ENCODE data around the gene BST2.

DNA sequence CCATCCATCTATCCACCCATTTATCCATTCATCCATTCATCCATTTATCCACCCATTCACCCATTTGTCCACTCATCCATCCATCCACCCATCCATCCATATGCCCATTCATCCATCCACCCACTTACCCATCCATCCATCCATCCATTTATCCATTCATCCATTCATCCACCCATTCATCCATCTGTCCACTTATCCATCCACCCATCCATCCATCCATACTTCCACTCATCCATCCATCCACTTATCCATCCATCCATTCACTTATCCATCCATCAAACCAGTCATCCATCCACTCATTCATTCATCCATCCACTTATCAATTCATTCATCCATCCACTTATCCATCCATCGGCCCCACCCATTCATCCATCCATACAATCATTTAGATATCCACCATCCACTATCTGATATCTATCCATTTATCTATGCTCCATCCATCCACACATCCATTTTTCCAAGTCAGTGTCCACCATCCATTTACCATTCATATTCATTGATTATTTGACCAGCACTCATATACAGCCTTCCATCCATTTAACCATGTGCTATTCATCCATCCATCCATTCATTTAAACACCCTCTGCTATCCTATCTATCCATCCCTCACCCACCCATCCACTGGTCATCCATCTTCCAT lies 40.2 kb upstream of the BST2 start:
- TF ChIP-seq, protein P1, sequence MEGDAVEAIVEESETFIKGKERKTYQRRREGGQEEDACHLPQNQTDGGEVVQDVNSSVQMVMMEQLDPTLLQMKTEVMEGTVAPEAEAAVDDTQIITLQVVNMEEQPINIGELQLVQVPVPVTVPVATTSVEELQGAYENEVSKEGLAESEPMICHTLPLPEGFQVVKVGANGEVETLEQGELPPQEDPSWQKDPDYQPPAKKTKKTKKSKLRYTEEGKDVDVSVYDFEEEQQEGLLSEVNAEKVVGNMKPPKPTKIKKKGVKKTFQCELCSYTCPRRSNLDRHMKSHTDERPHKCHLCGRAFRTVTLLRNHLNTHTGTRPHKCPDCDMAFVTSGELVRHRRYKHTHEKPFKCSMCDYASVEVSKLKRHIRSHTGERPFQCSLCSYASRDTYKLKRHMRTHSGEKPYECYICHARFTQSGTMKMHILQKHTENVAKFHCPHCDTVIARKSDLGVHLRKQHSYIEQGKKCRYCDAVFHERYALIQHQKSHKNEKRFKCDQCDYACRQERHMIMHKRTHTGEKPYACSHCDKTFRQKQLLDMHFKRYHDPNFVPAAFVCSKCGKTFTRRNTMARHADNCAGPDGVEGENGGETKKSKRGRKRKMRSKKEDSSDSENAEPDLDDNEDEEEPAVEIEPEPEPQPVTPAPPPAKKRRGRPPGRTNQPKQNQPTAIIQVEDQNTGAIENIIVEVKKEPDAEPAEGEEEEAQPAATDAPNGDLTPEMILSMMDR (IDR thresholded peaks at IDR 0.05), result no peak
- no peak for TF ChIP-seq POLR2A (IDR thresholded peaks at IDR 0.05)
